HG03354 (cell line): Measurements from ENCODE around the gene ZNF507.
"Not testable (repeated sequence)": the region's sequence is repeated elsewhere in the genome, so short reads cannot be mapped to it uniquely, and the experiment has no call there.

Source experiments
- ATAC-seq: cut with Tn5 transposase; IDR thresholded peaks from one replicate; pipeline ENCODE4 v1.9.1; 2021; ENCODE audit warnings: mild to moderate bottlenecking; ENCODE audit not compliant: unreplicated experiment, poor library complexity, severe bottlenecking

ZNF507 gene

DNA sequence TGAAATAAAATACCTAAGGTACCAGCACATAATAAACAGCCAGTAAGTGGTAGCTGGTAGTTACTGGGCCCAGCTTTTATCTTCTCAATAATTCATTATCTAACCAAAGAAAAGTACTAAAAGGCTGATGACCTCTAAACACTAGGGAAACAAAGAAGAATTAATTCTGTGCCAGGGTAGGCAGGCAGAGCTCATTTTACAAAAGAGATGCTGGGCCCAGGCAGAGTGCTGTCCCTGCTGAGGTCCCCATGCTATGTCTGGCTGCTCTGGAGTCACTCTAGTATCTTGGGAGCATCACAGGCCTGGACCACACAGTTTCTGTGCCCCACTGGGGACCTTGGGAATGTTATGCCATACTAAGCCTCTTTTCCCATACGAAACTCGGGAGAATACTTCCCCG lies 18.2 kb downstream of the ZNF507 start:
- no peak for ATAC-seq

GRCh38 chr19:32364040-32364439 lies 18.6 kb downstream of the ZNF507 start:
- no peak for ATAC-seq

DNA sequence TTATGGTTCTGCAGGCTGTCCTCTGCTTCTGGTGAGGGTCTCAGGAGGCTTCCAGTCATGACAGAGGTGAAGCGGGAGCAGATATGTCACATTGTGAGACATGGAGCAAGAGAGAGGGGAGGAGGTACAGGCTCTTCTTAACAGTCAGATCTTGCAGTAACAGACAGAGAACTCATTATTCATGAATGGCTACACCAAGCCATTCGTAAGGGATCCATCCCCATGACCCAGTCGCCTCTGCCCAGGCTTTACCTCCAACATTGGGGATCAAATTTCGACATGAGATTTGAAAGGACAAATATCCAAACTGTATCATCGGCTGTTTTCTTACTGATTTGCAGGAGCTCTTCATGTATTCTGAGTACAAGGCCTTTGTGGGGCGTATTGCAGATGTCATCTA lies 21.7 kb downstream of the ZNF507 start:
- no peak for ATAC-seq

DNA sequence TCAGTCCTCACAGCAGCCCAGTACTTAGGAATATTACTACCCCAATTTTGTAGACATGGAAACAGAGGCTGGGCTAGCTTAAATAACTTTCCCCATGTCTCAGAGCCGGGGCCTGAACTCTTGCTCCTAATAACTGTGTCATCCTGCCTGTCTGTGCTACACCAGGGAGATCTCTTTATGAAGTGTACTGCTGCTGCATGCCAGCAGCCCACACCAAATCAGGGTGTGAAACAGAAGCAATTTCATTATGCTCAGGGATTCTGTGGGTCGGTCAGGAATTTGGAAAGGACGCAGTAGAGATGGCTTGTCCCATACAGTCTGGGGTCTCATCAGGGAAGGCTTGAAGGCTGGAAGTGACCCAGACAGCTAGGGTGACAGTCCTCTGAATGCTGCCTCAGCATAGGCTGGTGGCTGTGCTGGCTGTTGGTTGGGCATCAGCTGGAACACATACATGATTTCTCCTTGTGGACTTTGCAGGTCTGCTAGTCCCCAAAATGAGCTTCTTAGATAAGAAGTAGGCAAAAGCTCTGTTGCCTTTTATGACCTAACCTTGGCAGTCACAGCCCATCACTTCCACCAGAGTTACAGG lies 22.6 kb downstream of the ZNF507 start:
- ATAC-seq = no peak

DNA sequence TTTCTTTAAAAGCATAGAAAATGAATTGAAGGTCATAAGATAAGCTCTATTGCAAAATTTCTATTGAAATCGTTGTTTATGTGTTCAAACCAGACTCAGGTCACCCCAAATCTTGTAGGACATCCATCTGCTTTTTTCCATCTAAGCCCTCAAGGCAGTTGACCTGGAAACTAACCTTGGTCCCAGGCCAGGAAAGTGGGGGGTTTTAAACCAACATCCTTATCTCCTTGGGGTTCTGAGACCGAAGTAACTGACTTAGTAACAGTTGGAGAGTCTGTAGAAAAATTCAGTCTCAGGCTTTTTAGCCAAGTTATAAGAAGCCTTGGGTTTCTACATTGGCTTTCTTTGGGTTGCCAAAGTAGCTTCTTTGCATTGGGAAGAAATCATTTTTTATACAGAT lies 23.4 kb downstream of the ZNF507 start:
- no peak for ATAC-seq

DNA sequence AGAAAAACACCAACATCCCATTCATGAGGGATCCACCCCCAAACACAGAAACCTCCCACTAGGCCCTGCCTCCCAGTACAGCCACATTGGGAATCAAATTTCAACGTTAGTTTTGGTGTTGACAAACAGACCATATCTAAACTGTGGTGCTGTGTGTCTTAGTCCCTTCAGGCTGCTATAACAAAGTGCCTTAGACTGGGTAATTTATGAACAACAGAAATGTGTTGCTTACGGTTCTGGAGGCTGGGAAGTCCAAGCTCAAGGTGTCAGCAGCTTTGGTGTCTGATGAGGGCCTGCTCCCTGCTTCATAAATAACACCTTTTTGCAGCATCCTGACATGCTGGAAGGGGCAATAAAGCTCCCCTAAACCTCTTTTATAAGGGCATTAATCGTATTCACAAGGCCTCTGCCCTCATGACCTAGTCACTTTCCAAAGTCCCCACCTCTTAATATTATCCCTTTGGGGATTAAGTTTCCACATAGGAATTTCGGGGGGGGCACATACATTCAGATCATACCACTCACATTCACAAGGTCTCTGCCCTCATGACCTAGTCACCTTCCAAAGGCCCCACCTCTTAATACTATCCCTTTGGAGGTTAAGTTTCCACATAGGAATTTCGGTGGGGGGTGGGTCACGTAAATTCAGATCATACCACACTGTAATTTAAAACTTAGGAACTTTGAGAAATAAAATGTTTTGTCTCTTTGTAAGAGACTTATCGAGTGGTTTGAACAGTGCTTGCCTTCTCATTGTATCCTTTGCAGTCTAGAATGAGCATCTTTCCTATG lies 27.5 kb downstream of the ZNF507 start:
- no peak for ATAC-seq

DNA sequence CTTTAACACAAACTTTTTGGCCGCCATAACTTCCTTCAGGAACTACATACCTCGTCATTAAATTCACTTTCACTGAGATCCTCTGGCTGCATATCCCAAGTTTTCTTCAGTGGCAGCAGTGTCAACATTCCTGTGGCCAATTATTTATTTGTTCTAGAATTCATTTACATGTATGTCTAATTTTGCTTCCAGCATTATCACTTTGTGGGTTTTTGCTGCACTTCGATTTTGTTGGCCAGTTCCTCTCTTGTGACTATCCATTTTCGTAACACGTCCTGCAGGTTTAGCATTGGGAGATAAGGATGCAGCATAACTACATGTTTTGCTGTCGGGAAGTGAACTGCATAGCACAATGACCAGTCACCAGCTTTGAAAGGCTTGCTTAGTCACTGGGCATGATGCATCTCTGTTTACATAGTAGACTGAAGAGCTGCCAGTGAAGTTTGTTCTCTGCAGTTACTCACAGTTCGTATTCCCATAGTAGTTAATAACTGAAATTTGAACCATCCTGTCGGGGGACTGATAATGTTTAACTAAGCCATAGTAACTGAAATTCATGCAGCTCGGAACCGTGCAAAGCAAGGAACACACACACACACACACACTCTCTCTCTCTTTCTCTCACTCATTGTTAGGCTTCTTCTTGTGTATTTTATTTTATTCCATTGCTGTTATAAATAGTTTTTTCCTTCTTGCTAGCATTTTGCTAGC lies 28.3 kb downstream of the ZNF507 start:
- no peak for ATAC-seq

GRCh38 chr19:32374362-32374761 lies 29.0 kb downstream of the ZNF507 start:
- ATAC-seq = not testable (repeated sequence)

DNA sequence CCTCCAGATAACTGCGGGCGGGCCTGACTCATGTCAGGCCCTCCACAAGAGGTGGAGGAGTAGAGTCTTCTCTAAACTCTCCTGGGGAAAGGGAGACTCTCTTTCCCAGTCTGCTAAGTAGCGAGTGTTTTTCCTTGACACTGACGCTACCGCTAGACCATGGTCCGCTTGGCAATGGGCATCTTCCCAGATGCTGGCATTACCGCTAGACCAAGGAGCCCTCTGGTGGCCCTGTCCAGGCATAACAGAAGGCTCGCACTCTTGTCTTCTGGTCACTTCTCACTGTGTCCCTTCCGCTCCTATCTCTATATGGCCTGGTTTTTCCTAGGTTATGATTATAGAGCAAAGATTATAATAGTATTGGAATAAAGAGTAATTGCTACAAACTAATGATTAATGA lies 31.7 kb downstream of the ZNF507 start:
- not testable (repeated sequence) for ATAC-seq

DNA sequence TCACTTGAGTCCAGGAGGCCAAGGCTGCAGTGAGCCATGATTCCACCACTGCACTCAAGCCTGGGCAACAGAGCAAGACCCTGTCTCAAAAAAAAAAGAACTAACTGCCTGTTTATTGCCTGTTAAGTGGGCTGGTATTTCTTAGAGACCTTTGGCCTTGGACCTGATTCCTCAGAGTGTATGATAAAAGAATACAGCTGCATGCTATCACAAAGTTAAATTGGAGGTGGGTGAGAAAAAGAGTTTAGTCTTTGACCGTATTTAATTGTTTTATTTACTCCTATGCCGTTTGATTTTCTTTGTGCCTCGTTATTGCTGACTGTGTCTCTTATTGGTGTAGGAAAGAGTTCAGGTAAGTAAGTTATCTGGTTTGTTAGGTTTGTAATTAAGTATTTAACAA lies 34.9 kb downstream of the ZNF507 start:
- ATAC-seq = no peak

DNA sequence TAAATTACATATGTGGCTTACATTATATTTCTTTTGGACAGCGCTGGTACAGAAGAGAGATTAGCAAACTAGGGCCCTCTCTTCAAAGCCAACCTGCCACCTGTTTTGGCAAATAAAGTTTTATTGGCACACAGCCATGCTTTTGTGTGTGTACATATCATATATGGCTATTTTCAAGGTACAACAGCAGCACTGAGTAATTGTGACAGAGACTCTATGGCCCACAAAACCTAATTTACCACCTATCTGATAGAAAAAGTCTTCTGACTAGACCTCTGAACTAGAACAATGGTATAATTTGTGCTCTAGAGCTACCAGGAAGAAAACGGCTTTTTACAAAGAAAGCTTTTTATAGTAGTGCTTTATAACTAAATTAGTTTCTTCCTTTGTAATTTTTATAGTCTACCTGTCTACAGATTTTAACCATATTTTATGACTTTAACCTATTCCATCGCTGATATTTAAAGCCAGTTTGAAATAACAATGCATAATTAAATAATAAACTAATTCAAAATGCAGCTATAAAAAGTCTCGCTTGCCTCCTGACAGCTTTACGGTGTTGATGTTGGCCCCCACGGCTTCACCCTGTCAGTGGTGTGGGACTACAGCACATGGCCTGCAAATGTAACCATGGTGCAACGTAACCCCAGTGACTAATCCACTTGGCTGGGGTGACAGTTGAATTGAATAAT lies 42.4 kb downstream of the ZNF507 start:
- ATAC-seq = no peak

DNA sequence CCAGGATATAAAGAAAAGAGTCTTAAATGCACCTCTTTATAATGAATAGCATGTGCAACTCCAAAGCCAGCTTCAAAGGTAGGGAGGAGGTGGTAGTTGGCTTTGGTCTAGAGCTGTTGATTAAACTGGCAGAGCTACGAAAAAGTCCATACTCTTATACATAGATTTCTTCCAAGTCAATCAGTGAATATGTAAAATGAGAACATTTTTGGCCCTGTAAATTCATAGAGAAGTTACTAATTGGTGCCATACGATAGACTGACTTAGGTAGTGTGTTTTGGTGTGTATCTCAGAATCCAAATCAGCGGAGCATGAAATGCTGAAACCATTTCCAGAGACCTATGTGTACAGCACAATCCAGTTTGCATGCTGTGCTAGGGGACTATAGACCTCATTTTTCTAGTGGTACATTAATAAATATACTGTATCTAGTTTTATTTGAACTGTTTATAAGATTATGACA lies 43.0 kb downstream of the ZNF507 start:
- no peak for ATAC-seq

DNA sequence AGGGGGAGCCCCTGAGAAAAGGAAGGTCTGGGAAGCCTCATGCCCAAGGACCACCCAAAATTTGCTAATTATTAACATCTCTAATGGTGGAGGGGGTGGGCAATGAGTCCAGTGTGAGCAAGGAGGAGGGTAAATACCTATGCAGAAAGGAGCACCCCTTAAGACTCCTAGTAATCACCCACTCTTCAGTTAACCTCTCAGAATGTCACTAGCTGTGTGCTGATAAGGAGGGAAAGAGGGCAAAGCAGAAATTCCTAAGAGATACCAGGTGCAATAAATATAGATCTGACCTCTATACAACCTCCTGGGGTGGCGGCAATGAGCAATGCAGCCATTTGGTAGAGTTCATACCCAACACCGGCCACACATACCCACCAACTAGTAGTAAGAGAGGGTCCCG lies 47.5 kb downstream of the ZNF507 start:
- no peak for ATAC-seq

DNA sequence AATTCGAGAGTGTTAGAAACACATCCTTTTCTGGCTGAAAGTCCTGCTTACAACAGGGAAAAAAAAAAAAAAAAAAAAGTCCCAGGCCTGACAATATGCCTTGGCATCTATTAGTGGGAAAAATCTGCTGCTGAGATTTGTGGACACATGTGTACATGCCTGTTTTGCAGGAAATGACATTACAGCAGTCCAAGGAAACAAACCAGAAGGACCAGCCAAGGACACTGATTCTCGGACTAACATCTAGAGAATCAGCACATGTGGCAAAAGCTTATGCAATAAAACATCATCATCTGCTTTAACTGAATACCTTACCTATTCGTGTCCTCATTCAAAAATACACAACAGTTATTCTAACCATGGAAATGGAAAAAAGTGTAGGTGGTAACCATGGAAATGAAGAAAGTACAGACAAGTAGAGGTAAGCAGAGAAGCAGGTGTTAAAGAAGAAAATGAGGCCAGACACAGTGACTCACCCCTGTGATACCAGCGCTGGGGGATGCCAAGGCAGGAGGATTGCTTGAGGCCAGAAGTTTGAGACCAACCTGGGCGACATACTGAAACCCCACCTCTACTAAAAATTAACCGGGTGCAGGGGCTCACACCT lies 50.7 kb downstream of the ZNF507 start:
- ATAC-seq = no peak

DNA sequence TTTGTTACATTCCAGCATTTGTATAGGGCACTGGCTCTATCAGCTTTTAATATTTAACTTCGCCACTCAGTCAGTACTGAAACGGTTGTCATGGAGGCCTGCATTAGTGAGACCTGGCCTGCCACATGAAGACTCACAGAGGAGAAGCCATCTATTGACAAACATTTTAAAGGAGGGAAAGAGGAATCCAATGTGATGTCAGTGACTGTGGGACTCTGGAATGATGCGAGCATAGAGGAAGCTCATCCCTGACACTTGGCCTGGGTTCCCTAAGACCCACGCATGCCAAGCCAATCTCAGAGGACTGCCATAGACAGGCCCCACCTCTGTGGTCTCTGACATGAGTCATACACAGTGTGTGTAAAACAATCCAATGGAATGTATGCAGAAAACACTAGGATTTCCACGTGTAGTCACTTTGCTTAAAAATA lies 52.3 kb downstream of the ZNF507 start:
- no peak for ATAC-seq

- ATAC-seq = no peak
Measured at GRCh38 chr19:32401992-32402391, 56.6 kb downstream of the ZNF507 start.

GRCh38 chr19:32403291-32403995 lies 58.0 kb downstream of the ZNF507 start:
- no peak for ATAC-seq

GRCh38 chr19:32404213-32404932 lies 59.0 kb downstream of the ZNF507 start:
- no peak for ATAC-seq
